Neural cell (in vitro differentiated cells): ENCODE data around the gene MIOS.

Experiments used
- CTCF ChIP-seq: fragments of 450-650 bp; IDR thresholded peaks from 2 replicates; pipeline ENCODE4 v1.5.1; 2014; ENCODE audit warnings: antibody characterized with exemption, mild to moderate bottlenecking, moderate library complexity; ENCODE audit not compliant: poor library complexity, severe bottlenecking
- EP300 ChIP-seq: fragments of 450-650 bp; conservative IDR thresholded peaks from 2 replicates; pipeline ENCODE4 v1.6.1; 2014; ENCODE audit warnings: antibody characterized with exemption, mild to moderate bottlenecking, moderate library complexity; ENCODE audit not compliant: poor library complexity, severe bottlenecking
- POLR2AphosphoS5 ChIP-seq: IDR thresholded peaks from 2 replicates; pipeline ENCODE4 v1.6.1; 2012
- RAD21 ChIP-seq: fragments of 450-650 bp; conservative IDR thresholded peaks from 2 replicates; pipeline ENCODE4 v1.6.1; 2014; ENCODE audit warnings: antibody characterized with exemption, mild to moderate bottlenecking, moderate library complexity
- TAF1 ChIP-seq: IDR thresholded peaks from 2 replicates; pipeline ENCODE4 v1.6.1; 2012; ENCODE audit warnings: low read depth
- TF ChIP-seq, protein P1 (sequence below): IDR thresholded peaks from 2 replicates; pipeline ENCODE4 v1.6.1; 2012; ENCODE audit warnings: borderline replicate concordance

DNA sequence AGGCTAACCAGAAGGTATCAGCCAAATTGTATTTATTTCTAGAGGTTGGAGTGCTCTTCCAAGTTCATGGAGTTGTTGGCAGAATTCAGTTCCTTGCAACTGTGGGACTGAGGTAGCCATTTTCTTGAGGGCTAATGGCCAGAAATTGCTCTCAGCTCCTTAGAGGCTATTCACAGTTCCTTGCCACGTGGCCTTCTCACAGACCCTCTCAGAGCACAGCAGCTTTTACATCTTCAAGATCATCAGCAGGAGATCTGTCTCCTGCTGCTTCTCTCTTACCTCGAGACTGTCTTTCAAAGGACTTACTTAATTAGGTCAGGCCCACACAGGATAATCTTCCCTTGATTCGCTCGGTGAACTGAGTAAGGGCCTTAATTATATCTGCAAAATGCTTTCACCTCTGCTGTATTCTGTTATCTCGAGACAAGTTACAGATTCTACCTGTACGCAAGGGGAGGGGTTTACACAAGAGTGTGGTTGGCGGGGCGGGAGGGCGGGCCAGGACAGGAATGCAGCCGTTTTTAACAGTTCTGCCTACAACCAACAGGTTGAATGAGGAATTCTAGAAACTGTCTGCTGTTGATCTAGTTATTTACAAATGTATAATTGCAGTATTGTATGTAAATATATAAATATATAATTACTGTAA is 15.0 kb downstream of the MIOS start:
- TF ChIP-seq CTCF: no peak
- peak; percentile 76 for TF ChIP-seq POLR2AphosphoS5
- no peak for TF ChIP-seq TAF1
- no peak for TF ChIP-seq RAD21
- TF ChIP-seq, protein P1, sequence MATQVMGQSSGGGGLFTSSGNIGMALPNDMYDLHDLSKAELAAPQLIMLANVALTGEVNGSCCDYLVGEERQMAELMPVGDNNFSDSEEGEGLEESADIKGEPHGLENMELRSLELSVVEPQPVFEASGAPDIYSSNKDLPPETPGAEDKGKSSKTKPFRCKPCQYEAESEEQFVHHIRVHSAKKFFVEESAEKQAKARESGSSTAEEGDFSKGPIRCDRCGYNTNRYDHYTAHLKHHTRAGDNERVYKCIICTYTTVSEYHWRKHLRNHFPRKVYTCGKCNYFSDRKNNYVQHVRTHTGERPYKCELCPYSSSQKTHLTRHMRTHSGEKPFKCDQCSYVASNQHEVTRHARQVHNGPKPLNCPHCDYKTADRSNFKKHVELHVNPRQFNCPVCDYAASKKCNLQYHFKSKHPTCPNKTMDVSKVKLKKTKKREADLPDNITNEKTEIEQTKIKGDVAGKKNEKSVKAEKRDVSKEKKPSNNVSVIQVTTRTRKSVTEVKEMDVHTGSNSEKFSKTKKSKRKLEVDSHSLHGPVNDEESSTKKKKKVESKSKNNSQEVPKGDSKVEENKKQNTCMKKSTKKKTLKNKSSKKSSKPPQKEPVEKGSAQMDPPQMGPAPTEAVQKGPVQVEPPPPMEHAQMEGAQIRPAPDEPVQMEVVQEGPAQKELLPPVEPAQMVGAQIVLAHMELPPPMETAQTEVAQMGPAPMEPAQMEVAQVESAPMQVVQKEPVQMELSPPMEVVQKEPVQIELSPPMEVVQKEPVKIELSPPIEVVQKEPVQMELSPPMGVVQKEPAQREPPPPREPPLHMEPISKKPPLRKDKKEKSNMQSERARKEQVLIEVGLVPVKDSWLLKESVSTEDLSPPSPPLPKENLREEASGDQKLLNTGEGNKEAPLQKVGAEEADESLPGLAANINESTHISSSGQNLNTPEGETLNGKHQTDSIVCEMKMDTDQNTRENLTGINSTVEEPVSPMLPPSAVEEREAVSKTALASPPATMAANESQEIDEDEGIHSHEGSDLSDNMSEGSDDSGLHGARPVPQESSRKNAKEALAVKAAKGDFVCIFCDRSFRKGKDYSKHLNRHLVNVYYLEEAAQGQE: no peak
- no peak for TF ChIP-seq EP300
